Hematopoietic multipotent progenitor cell treated with erythropoietin and hydrocortisone succinate and interleukin-3 and kit ligand, for 4 days (in vitro differentiated cells): Measurements from ENCODE around the gene POLR2H.

Experiments
- DNase-seq: peaks from one replicate; pipeline ENCODE4 v3.0.0-alpha.2; 2015

The POLR2H gene

DNA sequence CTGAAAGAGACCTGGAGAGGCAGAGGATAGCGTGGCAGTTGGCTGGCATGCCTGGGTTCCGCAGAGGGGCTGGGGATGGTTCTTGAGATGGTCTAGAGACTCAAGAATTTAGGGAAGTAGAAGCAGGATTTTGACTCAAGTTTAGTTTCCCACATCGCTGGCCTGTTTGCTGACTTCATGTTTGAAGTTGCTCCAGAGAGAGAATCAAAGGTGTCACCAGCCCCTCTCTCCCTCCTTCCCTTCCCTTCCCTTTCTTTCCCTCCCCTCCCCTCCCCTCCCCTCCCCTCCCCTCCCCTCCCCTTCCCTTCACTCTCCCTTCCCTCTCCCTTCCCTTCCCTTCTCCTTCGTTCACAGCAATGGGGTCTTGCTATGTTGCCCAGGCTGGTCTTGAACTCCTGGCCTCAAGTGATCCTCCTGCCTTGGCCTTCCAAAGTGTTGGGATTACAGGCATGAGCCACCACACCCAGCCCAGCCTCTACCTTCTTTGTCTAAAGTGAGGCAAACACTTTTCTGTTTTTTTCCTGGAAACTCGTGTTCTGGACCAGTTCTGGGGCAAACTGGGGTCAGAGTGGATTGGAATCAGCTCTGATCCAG, 28.5 kb downstream of the POLR2H start:
- DNase-seq, result no peak

DNA sequence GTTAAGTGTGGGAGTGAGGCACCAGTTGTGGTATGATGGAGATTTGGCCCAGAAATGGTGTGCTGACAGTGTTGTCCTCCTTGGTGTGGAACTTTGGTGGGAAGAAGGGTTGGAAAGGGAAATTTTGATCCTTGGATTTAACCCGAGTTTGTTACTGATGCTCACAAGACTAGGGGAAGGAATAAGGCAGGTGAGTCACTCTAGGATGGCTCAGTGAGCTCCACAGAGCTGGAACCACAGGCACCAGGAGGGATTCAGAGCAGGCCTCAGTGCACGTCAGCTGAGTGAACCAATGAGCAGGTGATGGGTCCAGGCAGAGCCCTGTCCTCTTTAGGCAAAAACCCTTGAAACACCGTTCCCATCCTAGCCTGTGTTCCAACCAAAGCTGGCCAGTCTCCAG, 29.8 kb downstream of the POLR2H start:
- no peak for DNase-seq

DNA sequence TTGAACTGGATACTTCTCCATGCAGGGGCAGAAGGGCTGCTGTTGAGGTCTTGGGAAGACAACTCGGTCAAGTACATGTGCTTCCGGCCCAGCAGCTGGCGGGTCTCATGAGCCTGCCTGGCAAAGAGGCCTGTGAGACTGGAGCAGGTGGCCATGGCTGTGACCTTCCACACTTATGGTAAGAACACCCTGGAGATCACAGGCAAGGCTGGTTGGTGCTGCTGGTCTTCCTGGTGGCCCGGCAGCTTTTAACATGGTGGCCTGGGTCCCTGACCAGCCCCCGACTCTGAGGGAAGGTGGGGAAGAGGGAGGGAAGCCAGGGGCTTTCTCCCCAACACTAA, 33.8 kb downstream of the POLR2H start:
- no peak for DNase-seq

DNA sequence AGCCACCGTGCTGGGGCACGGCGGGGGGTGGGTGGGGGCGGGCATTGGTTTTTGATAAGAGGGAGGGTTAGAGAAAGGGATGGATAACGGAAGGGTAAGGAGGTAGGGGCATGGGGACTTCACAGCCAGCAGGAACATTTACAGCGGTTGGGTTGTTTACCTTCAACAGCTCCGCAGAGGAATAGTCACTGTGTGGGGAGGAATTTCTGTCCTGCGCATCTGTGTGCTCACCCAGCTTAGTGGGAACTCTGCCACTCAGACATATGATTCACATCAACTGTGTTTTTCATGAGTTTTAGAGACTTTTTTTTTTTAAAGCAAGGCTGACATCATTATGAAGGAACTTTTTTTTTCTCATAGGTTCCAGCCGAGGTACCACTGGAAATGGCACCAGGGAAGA, 37.9 kb downstream of the POLR2H start:
- DNase-seq, result no peak

DNA sequence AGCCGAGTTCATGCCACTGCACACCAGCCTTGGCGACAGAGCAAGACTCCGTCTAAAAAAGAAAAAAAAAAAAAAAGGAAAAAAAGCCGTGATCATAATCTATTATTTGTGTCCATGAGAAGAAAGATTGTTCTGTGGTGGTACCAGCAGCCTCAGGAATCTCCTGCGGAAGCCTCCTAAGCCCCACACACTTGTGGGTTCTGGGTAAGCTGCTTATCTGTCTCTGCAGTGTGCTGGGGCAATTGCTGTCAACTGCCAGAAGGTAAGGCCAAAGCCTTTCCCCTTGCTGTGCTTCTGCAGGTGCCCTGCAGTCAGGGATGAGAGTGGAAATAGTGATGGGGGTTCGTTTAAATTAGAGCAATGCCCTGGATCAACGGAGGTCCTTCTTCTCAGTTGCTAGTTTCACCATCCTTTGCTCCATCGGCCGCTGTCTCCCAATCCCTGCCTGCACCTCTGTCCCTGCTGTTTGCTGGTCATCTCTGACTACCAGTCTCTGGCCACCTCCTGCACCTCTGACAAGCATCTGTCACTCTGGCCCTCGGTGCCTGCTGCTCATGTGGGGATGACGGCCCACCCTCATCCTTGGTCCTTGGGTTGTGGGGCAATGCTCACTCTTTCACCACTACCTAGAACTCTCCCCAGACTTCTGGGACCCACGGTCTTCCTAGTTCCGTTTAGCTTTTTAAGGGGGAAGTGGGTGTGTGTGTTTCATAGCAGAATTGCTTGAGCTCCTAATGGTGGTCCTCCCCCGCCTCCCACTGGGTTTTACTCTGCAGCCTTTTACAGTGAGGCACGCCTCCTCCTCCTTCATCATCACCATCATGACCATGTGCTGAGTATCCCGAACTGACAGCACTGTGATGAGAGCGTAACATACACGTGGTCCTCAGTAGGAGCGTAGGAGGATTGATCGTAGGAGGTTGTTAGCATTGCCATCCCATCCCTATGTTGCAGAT, 43.8 kb downstream of the POLR2H start:
- DNase-seq, result peak; percentile 81

DNA sequence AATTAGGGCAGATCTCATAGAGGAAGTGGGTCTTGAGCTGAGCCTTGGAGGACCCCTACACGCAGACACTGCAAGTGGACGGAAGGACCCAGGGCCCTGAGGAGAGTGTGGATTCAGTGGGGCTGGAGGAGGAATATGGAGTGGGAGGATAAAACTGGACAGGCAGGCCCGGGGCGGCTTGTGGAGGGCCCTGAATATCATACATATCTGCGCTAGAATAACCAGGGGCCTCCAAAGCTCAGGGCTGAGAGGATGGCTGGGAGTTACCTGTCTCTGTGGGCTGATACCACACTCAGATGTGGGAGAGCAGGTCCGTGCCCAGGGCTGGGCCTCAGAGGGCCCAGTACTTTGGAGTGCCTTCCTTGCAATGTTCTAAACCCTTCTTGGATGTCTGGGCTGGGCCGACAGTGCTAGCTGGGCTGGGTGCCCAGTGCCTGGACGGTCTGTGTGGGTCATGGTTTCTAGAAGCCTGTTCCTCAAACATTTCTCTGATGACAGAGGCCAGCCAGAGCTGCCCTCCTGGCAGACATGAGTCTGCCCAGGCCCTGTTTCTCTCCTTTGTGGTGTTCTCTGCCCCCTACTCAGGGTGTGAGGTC, 47.9 kb downstream of the POLR2H start:
- no peak for DNase-seq

DNA sequence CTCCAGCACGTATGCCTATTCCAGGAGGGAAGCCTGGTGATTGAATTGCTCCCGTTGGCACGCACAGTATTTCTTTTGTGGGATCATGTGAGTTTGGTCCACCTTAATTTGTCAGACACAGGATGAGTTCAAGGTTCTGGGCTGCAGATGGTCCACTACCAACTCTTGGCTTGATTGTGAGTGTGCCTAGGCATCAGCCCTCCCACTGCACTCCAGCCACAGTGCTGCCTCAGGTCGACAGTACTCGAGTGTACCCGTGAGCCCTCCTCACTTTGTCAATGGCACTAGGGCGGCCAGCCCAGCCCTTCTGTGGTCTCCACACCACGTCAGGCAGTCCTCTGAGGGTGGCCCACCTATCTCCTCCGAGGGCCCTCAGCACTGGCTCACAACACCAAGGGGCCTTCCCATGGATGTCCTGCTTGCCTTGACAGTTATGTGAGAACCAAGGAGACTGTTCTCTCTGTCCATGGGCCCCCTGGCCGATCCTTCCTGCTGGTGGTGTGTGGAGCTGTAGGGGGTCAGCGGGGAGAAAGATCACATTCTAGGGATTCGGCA, 48.5 kb downstream of the POLR2H start:
- no peak for DNase-seq

DNA sequence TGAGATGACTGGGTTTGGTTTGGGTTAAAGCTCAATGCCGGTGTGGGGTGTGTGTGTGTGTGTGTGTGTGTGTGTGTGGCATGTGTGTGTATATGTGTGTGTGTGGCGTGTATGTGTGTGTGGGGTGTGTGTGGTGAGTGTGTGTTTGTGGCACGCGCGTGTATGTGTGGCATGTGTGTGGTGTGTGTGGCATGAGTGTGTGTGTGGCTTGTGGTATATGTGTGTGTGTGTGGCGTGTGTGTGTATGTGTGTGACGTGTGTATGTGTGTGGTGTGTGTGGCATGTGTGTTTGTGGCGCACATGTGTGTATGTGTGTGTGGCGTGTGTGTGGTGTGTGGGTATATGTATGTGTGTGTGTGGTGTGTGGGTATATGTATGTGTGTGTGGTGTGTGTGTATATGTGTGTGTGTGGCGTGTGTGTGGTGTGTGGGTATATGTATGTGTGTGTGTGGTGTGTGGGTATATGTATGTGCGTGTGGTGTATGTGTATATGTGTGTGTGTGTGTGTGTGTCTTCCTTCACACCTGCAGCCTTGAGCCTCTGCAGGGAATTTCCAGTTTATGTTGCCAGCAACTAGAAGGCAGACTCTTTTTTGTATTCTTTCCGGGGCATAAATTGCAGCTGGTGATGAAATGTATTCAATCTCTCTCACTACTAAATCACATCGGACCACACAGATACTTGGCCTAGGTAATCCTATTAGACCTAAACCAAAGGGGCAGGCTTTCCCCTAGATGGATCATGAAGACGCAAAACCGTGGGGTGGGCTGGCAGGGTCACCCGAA, 53.1 kb downstream of the POLR2H start:
- DNase-seq, result no peak

DNA sequence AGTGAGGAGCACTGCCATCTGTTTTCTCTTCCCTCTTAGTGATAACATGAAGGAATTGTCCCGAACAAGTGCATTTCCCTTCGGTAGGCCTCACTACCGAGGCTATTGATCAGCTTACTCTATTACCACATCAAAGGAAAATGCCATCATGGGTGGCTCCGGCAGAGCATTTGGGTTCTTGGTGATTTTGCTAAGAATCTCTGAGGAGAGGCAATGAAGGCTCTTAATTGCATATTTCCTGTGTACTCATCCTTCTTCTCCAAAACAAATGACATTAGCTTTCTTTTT, 53.6 kb downstream of the POLR2H start:
- no peak for DNase-seq

DNA sequence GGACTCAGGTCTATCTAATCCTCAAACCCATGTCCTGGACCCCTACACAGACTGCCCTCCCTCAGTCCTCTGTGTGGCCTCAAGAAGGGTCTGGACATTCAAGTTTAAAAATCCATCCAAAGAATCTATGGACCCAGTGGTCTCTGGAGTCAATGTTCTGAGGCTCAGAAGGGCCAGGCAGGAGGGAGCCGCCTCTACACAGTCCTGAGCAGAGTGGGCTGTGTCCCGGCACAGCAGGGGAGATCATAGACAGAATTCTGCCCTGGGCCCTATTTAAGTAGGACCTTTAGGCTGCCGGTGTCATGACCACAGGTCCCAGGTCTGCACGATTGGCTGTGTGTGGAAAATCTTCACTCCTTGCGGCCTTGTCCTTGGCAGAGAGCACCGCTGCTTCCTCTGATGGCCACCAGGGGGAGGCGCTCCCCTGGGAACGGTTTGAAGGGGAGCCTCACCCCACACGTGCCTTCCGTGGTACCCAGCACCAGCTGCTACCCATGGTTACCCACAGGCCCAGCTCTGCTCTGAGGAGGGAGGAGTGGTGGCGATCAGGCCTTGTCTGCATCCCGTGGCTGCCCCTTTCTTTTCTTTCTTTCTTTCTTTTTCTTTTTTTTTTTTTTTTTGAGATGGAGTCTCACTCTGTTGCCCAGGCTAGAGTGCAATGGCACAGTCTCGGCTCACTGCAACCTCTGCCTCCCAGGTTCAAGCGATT, 56.3 kb downstream of the POLR2H start:
- DNase-seq, result peak; percentile 90
